Keratinocyte (primary cell): ENCODE data around the gene ALS2CL. TPM values are rescaled to one million over a fixed set of nuclear protein-coding genes. Genes with fewer than 3 reads are reported as not detected.

Experiments
- DNase-seq: peaks from one replicate; pipeline ENCODE4 v3.0.0-alpha.2; 2011; ENCODE audit warnings: low read depth, missing footprints, low spot score
- FAIRE-seq: peaks from 2 replicates; lab custom pipeline; 2011; peaks lifted over from hg19 to GRCh38; lab: Jason Lieb, UNC
- H2AFZ ChIP-seq: 2 replicates; pipeline ENCODE4 v1.6.0; 2012; ENCODE audit warnings: low read length, control low read depth, inconsistent platforms; ENCODE audit not compliant: control insufficient read depth
- H3K27ac ChIP-seq: 2 replicates; pipeline ENCODE4 v1.5.1; 2011; ENCODE audit warnings: low read length; ENCODE audit not compliant: control insufficient read depth, insufficient read depth
- H3K27me3 ChIP-seq: 3 replicates; pipeline ENCODE4 v1.6.0; 2011; ENCODE audit warnings: low read length; ENCODE audit not compliant: control insufficient read depth, insufficient read depth; ENCODE audit errors: extremely low read depth
- H3K36me3 ChIP-seq, 2 experiments: 2 replicates in 1 of 2; 3 replicates in 1 of 2; pipeline ENCODE4 v1.5.1; 2011; ENCODE audit warnings: low read length in 2 of 2, mild to moderate bottlenecking in 1 of 2; ENCODE audit not compliant: control insufficient read depth in 2 of 2, insufficient read depth in 2 of 2; ENCODE audit errors: extremely low read depth in 1 of 2
- H3K4me1 ChIP-seq: 3 replicates; pipeline ENCODE4 v1.5.1; 2011; ENCODE audit warnings: low read length; ENCODE audit not compliant: control insufficient read depth, insufficient read depth; ENCODE audit errors: extremely low read depth
- H3K4me2 ChIP-seq: 3 replicates; pipeline ENCODE4 v1.6.0; 2011; ENCODE audit warnings: low read depth, low read length; ENCODE audit not compliant: control insufficient read depth, insufficient read depth; ENCODE audit errors: extremely low read depth
- H3K4me3 ChIP-seq, 3 experiments: fragments of 200-600 bp in 1 of 3; sonication (generic) in 1 of 3; 2 replicates in 2 of 3; 3 replicates in 1 of 3; pipeline ENCODE4 v1.5.1; 2011 to 2016; ENCODE audit warnings: low read length in 3 of 3, mild to moderate bottlenecking in 3 of 3, control low read depth in 2 of 3, inconsistent platforms in 1 of 3, low read depth in 1 of 3, mixed read lengths in 1 of 3, mixed run types in 1 of 3, moderate library complexity in 1 of 3; ENCODE audit not compliant: control insufficient read depth in 2 of 3, insufficient read depth in 2 of 3; ENCODE audit errors: extremely low read depth in 1 of 3
- H3K79me2 ChIP-seq: 2 replicates; pipeline ENCODE4 v1.6.0; 2012; ENCODE audit warnings: low read length; ENCODE audit not compliant: control insufficient read depth, insufficient read depth
- H3K9ac ChIP-seq: 3 replicates; pipeline ENCODE4 v1.6.0; 2011; ENCODE audit warnings: low read length; ENCODE audit not compliant: control insufficient read depth, insufficient read depth; ENCODE audit errors: extremely low read depth
- H3K9me1 ChIP-seq: 3 replicates; pipeline ENCODE4 v1.6.0; 2011; ENCODE audit warnings: low read length; ENCODE audit not compliant: control insufficient read depth, insufficient read depth; ENCODE audit errors: extremely low read depth
- H3K9me3 ChIP-seq: 2 replicates; pipeline ENCODE4 v1.5.1; 2012; ENCODE audit warnings: low read depth, low read length; ENCODE audit not compliant: control insufficient read depth
- H4K20me1 ChIP-seq: 3 replicates; pipeline ENCODE4 v1.6.0; 2011; ENCODE audit warnings: low read length; ENCODE audit not compliant: control insufficient read depth, insufficient read depth; ENCODE audit errors: extremely low read depth
- CTCF ChIP-seq, 3 experiments: IDR thresholded peaks in 1 of 3; conservative IDR thresholded peaks in 1 of 3; optimal IDR thresholded peaks in 1 of 3; 2 replicates in 2 of 3; 3 replicates in 1 of 3; pipeline versions ENCODE3 to v1.5.1; 2011; ENCODE audit warnings: low read length in 3 of 3, mild to moderate bottlenecking in 3 of 3, moderate library complexity in 2 of 3, control low read depth in 1 of 3, inconsistent platforms in 1 of 3; ENCODE audit not compliant: insufficient read depth in 2 of 3; ENCODE audit errors: extremely low read depth in 1 of 3
- EZH2 ChIP-seq: IDR thresholded peaks from one replicate; pipeline ENCODE4 v1.6.1; 2012; ENCODE audit warnings: inconsistent platforms, mild to moderate bottlenecking, low read length, moderate library complexity
- dilution Hi-C: fragments of 300-500 bp; cut with MboI; formaldehyde crosslinking; loops from one replicate; pipeline ENCODE4 v1.7.0; 2020; ENCODE audit warnings: low sequenced_read_pairs; ENCODE audit not compliant: extremely low pct_ligation_motif_present
- polyA plus RNA-seq, 5 experiments: library from polyadenylated mRNA; depleted of rRNA in 3 of 5; stranded (reverse) in 3 of 5; stranded (forward) in 1 of 5; unstranded in 1 of 5; fragments of >200 nt; gene quantifications; 1 replicate in 1 of 5; 2 replicates in 3 of 5; 3 replicates in 1 of 5; pipeline versions ENCODE4 v1.2.1 to v1.2.3, GENCODE V29; 2011 to 2012; ENCODE audit warnings: missing spikeins in 2 of 5, low read depth in 1 of 5, low replicate concordance in 1 of 5

The ALS2CL gene
- polyA plus RNA-seq, 1 donor (not counting 4 experiments of a cell fraction or from before 2014, with no cell fraction given): 40.9 TPM

GRCh38 chr3:46724424-46724823, 30.9 kb upstream of the ALS2CL start:
- Histone ChIP-seq H3K79me2 (no peaks in the 10 kb centered on the region), H4K20me1 (no peaks in the 10 kb centered on the region), H3K4me3 (no peak overlapping the region), H3K4me2 (no peak overlapping the region), H3K9me1 (no peaks in the 10 kb centered on the region), H3K36me3 (no peaks in the 10 kb centered on the region), H3K4me1 (no peaks in the 10 kb centered on the region), H2AFZ (no peak overlapping the region), H3K27ac (no peak overlapping the region), H3K9me3 (no peaks in the 10 kb centered on the region), H3K9ac (no peak overlapping the region), H3K27me3 (peaks cover 9% of the 10 kb centered on the region)
- FAIRE-seq (no peak), DNase-seq (no peak)
- dilution Hi-C loops: no loop called here
- TF ChIP-seq EZH2 (no peak), CTCF (optimal IDR thresholded peaks at IDR 0.05 in 1 of 3, IDR thresholded peaks at IDR 0.05 in 1 of 3, conservative IDR thresholded peaks at IDR 0.05 in 1 of 3; ENCODE audit: extremely low read depth in 1 of 3, insufficient read depth in 2 of 3, low read length in 3 of 3) (no peak)

- no peak overlapping the region for H3K4me2 ChIP-seq
- H3K4me1 ChIP-seq: no peaks in the 10 kb centered on the region
- H4K20me1 ChIP-seq: no peaks in the 10 kb centered on the region
- dilution Hi-C loops: no loop called here
- peaks cover 12% of the 10 kb centered on the region for H3K27me3 ChIP-seq
- FAIRE-seq: no peak
- no peaks in the 10 kb centered on the region for H3K36me3 ChIP-seq
- TF ChIP-seq CTCF (optimal IDR thresholded peaks at IDR 0.05 in 1 of 3, IDR thresholded peaks at IDR 0.05 in 1 of 3, conservative IDR thresholded peaks at IDR 0.05 in 1 of 3; ENCODE audit: extremely low read depth in 1 of 3, insufficient read depth in 2 of 3, low read length in 3 of 3) (no peak), EZH2 (no peak)
- DNase-seq: no peak
- no peak overlapping the region for H3K27ac ChIP-seq
- H3K4me3 ChIP-seq: no peak overlapping the region
- H2AFZ ChIP-seq: no peak overlapping the region
- H3K9ac ChIP-seq: no peak overlapping the region
- no peaks in the 10 kb centered on the region for H3K79me2 ChIP-seq
- H3K9me1 ChIP-seq: no peaks in the 10 kb centered on the region
- no peaks in the 10 kb centered on the region for H3K9me3 ChIP-seq
Measured at GRCh38 chr3:46722443-46722842, 29.0 kb upstream of the ALS2CL start.
